Stomach smooth muscle (tissue), 2 donors: ENCODE results near the gene BIRC2.

Experiments
- H3K27ac ChIP-seq: one replicate; pipeline ENCODE4 v1.7.0; 2013; ENCODE audit warnings: mild to moderate bottlenecking, low read length, inconsistent platforms
- H3K27me3 ChIP-seq, 2 donors: one replicate each; pipeline ENCODE4 v1.7.0; 2013; ENCODE audit warnings: low read length in 2 of 2; ENCODE audit not compliant: insufficient read depth in 2 of 2, control insufficient read depth in 1 of 2
- H3K36me3 ChIP-seq, 2 donors: one replicate each; pipeline ENCODE4 v1.7.0; 2013; ENCODE audit warnings: low read length in 2 of 2; ENCODE audit not compliant: control insufficient read depth in 2 of 2, insufficient read depth in 2 of 2
- H3K4me1 ChIP-seq: one replicate; pipeline ENCODE4 v1.7.0; 2013; ENCODE audit warnings: low read length; ENCODE audit not compliant: control insufficient read depth, insufficient read depth
- H3K4me3 ChIP-seq, 2 donors: one replicate each; pipeline ENCODE4 v1.7.0; 2013; ENCODE audit warnings: low read length in 2 of 2
- H3K9ac ChIP-seq, 2 donors: one replicate each; pipeline ENCODE4 v1.7.0; 2013; ENCODE audit warnings: low read length in 2 of 2, mild to moderate bottlenecking in 1 of 2
- H3K9me3 ChIP-seq, 2 donors: one replicate each; pipeline ENCODE4 v1.7.0; 2013; ENCODE audit warnings: low read length in 2 of 2; ENCODE audit not compliant: control insufficient read depth in 2 of 2
- donor health status: healthy.
- donor health status: Pancreatic carcinoma.

BIRC2 gene

DNA sequence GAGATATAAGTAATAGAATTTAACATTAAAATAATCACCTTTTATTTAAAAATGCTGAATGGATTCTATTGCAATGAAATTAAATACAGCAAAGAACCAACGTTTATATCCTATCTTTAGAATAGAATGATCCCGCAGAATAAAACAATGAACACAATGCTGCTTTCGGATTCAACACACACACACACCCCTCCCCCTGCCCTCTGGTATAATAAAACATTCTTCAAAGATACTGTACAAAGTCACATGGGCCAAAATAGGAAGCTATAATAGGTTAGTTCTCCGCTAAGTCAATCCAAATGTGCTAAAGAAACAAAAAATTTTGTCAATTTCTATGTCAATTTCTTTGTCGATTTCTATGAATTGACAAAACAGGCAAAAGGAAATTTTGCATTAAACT, 58.5 kb downstream of the BIRC2 start:
- H3K4me1 ChIP-seq, result peaks cover 11% of the 10 kb centered on the region
- peaks cover 13 to 14% of the 10 kb centered on the region in 2 donors for H3K36me3 ChIP-seq
- no peak overlapping the region for H3K9ac ChIP-seq
- no peak overlapping the region for H3K27ac ChIP-seq
- H3K27me3 ChIP-seq, result no peaks in the 10 kb centered on the region
- H3K9me3 ChIP-seq, result no peaks in the 10 kb centered on the region
- no peak overlapping the region for H3K4me3 ChIP-seq

DNA sequence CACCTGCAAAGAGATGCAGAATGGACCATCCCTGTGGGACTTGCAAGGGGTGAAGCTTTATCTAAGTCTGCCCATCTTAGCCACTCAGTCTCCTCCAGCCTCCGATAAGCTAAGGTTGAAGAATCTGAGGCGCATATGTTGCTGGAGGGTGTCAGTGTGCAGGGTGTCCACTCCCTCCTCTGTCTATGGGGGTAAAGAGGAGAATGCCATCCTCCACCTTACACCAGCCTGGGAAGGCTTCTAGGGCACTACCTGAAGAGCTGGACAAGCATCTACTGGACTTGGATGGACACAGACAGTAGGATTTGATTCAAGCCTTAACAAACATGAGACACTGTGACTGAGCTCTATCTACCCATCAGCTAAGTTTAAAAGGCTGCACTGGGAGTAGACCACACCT, 59.1 kb downstream of the BIRC2 start:
- H3K36me3 ChIP-seq, result peaks cover 9 to 14% of the 10 kb centered on the region in 2 donors
- H3K4me1 ChIP-seq, result peaks cover 11% of the 10 kb centered on the region
- no peak overlapping the region for H3K9ac ChIP-seq
- no peak overlapping the region for H3K4me3 ChIP-seq
- no peak overlapping the region for H3K27ac ChIP-seq
- no peaks in the 10 kb centered on the region for H3K27me3 ChIP-seq
- no peaks in the 10 kb centered on the region for H3K9me3 ChIP-seq

- H3K4me3 ChIP-seq, result no peak overlapping the region
- H3K9ac ChIP-seq, result no peak overlapping the region
- no peaks in the 10 kb centered on the region for H3K27me3 ChIP-seq
- peaks cover 0 to 6% of the 10 kb centered on the region in 2 donors for H3K36me3 ChIP-seq
- H3K9me3 ChIP-seq, result no peaks in the 10 kb centered on the region
- peaks cover 11% of the 10 kb centered on the region for H3K4me1 ChIP-seq
- no peak overlapping the region for H3K27ac ChIP-seq
Measured at GRCh38 chr11:102407901-102408300, 60.9 kb downstream of the BIRC2 start.

- Histone ChIP-seq H3K9me3 (no peaks in the 10 kb centered on the region), H3K36me3 (peaks cover 0 to 4% of the 10 kb centered on the region in 2 donors), H3K4me1 (peaks cover 11% of the 10 kb centered on the region), H3K27me3 (no peaks in the 10 kb centered on the region), H3K4me3 (no peak overlapping the region), H3K27ac (no peak overlapping the region), H3K9ac (no peak overlapping the region)
Measured at GRCh38 chr11:102408339-102408738, 61.3 kb downstream of the BIRC2 start.

- Histone ChIP-seq H3K27me3 (no peaks in the 10 kb centered on the region), H3K4me3 (no peak overlapping the region), H3K36me3 (peaks cover 0 to 4% of the 10 kb centered on the region in 2 donors), H3K9ac (no peak overlapping the region), H3K4me1 (peaks cover 11% of the 10 kb centered on the region), H3K27ac (no peak overlapping the region), H3K9me3 (no peaks in the 10 kb centered on the region)
Measured at GRCh38 chr11:102410382-102410784, 63.4 kb downstream of the BIRC2 start.

DNA sequence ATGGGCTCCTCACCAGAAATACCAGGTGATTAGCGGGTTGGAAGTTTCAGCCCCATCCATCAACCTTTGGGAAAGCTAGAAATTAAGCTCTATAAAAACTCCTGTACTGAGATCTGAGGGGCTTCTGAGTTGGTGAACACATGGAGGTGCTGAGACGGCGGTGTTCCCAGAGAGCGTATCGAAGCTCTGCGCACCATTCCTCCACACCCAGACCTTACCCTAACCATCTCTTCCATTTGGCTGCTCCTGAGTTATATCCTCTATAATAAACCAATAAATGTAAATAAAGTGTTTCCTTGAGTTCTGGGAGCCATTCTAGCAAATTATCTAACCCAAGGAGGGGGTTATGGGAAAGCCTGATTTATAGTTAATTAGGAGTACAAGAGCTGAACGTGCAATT, 64.1 kb downstream of the BIRC2 start:
- Histone ChIP-seq H3K9ac (no peak overlapping the region), H3K4me1 (peaks cover 11% of the 10 kb centered on the region), H3K27ac (no peak overlapping the region), H3K4me3 (no peak overlapping the region), H3K36me3 (peaks cover 0 to 1% of the 10 kb centered on the region in 2 donors), H3K27me3 (no peaks in the 10 kb centered on the region), H3K9me3 (no peaks in the 10 kb centered on the region)

DNA sequence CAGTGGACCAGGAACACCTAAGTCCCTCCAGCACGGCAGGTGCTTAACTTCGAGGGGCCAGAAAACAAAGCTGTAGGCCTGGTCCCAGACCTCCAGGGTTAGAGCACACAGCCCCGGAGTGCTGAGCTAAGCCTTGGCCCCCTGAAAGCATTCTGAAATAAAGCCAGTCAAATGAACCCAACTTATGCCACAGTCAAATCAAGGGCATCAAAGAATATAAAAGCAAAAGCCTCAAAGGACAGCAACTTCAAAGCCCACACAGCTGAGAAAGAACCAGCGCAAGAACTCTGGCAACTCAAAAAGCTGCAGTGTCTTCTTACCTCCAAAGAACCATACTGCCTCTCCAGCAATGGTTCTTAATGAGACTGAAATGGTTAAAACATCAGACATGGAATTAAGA, 66.5 kb downstream of the BIRC2 start:
- Histone ChIP-seq H3K9me3 (no peaks in the 10 kb centered on the region), H3K4me1 (no peaks in the 10 kb centered on the region), H3K27ac (no peak overlapping the region), H3K36me3 (no peaks in the 10 kb centered on the region), H3K27me3 (no peaks in the 10 kb centered on the region), H3K4me3 (no peak overlapping the region), H3K9ac (no peak overlapping the region)

DNA sequence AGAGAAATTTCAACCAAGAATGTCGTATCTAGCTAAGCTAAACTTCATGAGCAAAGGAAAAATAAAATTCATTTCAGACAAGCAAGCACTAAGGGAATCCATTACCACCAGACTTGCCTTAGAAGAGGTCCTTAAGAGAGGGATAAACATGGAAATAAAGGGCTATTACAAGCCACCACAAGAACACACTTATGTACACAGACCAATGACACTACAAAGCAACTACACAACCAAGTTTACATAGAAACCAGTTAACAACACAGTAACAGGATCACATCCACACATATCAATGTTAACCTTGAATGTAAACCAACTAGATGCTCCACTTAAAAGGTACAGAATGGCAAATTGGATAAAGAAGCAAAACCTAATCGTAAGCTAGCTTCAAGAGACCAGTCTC, 67.5 kb downstream of the BIRC2 start:
- H3K9me3 ChIP-seq, result no peaks in the 10 kb centered on the region
- H3K27me3 ChIP-seq, result no peaks in the 10 kb centered on the region
- no peak overlapping the region for H3K4me3 ChIP-seq
- H3K9ac ChIP-seq, result no peak overlapping the region
- H3K27ac ChIP-seq, result no peak overlapping the region
- H3K4me1 ChIP-seq, result no peaks in the 10 kb centered on the region
- H3K36me3 ChIP-seq, result no peaks in the 10 kb centered on the region

DNA sequence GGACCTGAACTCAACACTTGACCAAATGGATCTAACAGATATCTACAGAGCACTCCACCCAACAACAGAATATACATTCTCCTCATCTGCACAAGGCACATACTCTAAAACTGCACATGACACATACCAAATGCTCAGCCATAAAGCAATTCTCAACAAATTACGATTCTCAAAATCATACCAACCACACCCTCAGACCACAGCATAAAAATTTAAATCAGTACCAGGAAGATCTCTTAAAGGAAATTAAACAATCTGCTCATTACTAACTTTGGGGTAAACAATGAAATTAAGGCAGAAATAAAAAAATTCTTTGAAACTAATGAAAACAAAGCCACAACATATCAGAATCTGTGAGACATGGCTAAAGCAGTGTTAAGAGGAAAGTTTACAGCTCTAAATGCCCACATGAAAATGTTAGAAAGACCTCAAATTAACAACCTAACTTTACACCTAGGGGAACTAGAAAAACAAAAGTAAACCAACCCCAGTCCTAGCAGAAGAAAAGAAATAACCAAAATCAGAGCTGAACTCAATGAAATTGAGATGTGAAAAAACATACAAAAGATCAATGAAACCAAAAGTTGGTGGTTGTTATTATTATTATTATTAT, 68.4 kb downstream of the BIRC2 start:
- no peaks in the 10 kb centered on the region for H3K27me3 ChIP-seq
- H3K36me3 ChIP-seq, result no peaks in the 10 kb centered on the region
- H3K27ac ChIP-seq, result no peak overlapping the region
- no peaks in the 10 kb centered on the region for H3K9me3 ChIP-seq
- no peak overlapping the region for H3K4me3 ChIP-seq
- H3K4me1 ChIP-seq, result no peaks in the 10 kb centered on the region
- H3K9ac ChIP-seq, result no peak overlapping the region

- no peak overlapping the region for H3K9ac ChIP-seq
- no peaks in the 10 kb centered on the region for H3K27me3 ChIP-seq
- no peaks in the 10 kb centered on the region for H3K4me1 ChIP-seq
- H3K9me3 ChIP-seq, result no peaks in the 10 kb centered on the region
- no peaks in the 10 kb centered on the region for H3K36me3 ChIP-seq
- H3K27ac ChIP-seq, result no peak overlapping the region
- H3K4me3 ChIP-seq, result no peak overlapping the region
Measured at GRCh38 chr11:102416976-102417375, 70.0 kb downstream of the BIRC2 start.

GRCh38 chr11:102419181-102419580, 72.2 kb downstream of the BIRC2 start:
- no peaks in the 10 kb centered on the region for H3K27me3 ChIP-seq
- H3K36me3 ChIP-seq, result no peaks in the 10 kb centered on the region
- H3K9ac ChIP-seq, result no peak overlapping the region
- peaks cover 7% of the 10 kb centered on the region for H3K4me1 ChIP-seq
- no peak overlapping the region for H3K27ac ChIP-seq
- H3K9me3 ChIP-seq, result no peaks in the 10 kb centered on the region
- H3K4me3 ChIP-seq, result no peak overlapping the region
